ENCODE results near the gene ZBTB21. TPM values are rescaled to one million over a fixed set of nuclear protein-coding genes. Genes with fewer than 3 reads are reported as not detected.

ZBTB21 gene
- total RNA-seq, 2 experiments from 2014 or later = 23.6 to 24.1 TPM

DNA sequence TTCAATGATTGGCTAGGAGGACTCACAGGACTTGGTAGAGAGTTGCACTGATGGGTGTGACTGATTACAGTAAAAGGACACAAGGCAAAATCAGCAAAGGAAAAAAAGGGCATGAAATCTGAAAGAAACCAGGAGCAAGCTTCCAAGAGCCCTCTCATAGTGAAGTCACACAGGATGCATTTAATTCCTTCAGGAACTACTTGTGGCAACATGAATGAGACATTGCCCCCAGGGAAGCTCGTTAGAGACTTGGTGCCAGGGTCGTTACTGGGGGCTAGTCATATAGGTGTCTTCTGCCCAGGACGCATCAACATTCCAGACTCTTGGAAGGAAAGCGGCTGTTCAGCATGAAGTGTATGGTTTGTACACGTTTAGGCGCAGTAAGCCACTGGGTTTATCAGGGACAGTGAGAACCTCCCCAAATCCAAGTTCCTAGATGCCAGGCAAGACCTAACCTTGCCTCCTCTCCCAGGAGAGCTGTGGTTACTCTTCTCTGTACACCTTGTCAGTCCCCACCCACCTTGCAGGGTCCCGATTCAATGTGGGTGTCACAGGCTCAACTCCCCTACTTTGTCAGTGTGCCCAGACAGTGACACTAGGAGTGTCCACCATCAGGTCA lies 30.3 kb downstream of the ZBTB21 start:
- POLR2A ChIA-PET = no interaction called here
- intact Hi-C loops (cut with micrococcal nuclease) = loop anchor here (10.0 kb wide), 1 partner anchor 135 kb away; no protein-coding TSS in a partner anchor
- peaks cover 1% of the 10 kb centered on the region for H3K4me1 Mint-ChIP-seq (ENCODE audit: low read depth)
- no peaks in the 10 kb centered on the region for H3K36me3 Mint-ChIP-seq
- CTCF ChIA-PET = interaction anchor here (2.3 kb wide), 1 partner anchor 128 kb away, joined by 5 read pairs; no protein-coding TSS in a partner anchor
- H3K27ac Mint-ChIP-seq = no peak overlapping the region
- peaks cover 18% of the 10 kb centered on the region for H3K9me3 Mint-ChIP-seq
- no peak overlapping the region for H3K4me3 Mint-ChIP-seq
- H3K27me3 Mint-ChIP-seq = no peaks in the 10 kb centered on the region
- no peak for DNase-seq

DNA sequence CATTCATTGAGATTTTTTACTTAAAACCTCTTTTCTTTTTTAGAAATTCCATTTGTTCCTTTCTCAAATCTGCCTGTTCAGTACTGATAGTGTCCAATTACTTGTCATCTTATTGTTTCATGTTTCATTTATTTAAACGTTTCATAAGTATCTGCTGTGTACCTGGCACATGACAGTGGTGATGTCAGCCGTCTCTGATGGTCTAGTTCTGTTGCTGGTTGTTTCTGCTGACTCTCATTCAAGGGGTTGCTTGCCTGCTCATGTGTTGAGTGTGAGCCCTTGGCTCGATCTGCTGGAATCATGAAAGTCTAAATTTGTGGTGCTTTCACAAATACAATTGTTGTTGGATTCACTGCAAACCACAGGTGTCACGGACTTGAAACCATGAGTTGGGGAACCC lies 30.8 kb downstream of the ZBTB21 start:
- intact Hi-C loops (cut with micrococcal nuclease) = loop anchor here (10.0 kb wide), 1 partner anchor 135 kb away; no protein-coding TSS in a partner anchor
- Mint-ChIP-seq H3K36me3 (no peaks in the 10 kb centered on the region), H3K27ac (no peak overlapping the region), H3K9me3 (peaks cover 18% of the 10 kb centered on the region), H3K27me3 (no peaks in the 10 kb centered on the region), H3K4me3 (no peak overlapping the region), H3K4me1 (ENCODE audit: low read depth) (peaks cover 6% of the 10 kb centered on the region)
- POLR2A ChIA-PET = no interaction called here
- DNase-seq = no peak
- CTCF ChIA-PET = interaction anchor here (2.3 kb wide), 1 partner anchor 129 kb away, joined by 5 read pairs; no protein-coding TSS in a partner anchor

DNA sequence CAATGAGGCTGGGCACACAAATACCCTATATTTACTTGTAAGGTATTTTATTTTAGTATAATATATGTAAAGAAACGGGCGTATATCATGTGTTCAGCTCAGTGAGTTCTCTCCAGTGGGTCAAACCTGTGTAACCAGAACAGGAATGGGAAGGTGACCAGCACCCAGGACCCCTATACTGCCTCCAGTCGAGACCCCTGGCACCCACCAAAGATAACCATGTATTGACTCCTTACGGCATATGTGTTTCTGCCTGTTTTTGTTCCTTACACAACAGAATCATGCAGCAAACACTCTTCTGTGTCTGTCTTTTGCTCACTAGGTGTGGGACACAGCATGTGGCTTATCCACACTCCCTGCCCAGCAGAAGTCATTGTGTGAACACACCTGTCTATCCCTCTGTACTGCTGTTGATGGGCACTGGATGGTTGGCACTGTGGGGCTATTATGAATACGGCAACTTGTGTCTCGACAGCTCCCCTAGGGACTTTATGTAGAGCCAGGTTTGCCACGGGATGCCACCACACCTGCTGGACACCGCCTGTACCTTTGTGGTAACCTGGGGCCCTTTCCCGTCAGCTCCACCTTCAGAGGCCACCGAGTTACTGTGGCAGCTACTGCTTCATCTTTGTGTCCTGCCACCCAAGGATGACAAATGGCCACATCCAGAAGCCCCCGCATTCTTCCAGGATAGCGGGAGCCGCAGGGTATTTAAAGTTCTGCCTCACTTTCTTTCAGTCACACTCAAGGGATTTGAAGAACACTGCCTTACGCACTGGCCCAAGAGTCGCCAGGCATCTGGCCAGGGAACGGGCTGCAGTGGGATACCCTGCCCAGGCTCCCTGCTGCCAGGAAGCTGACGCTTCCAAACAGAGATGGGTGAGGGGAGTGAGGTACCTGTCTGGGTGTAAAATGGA lies 32.9 kb downstream of the ZBTB21 start:
- DNase-seq = no peak
- Mint-ChIP-seq H3K36me3 (no peaks in the 10 kb centered on the region), H3K27me3 (no peaks in the 10 kb centered on the region), H3K4me3 (no peak overlapping the region), H3K4me1 (ENCODE audit: low read depth) (peaks cover 11% of the 10 kb centered on the region), H3K27ac (no peak overlapping the region), H3K9me3 (peaks cover 8% of the 10 kb centered on the region)
- ChIA-PET CTCF (no interaction called here), POLR2A (no interaction called here)
- intact Hi-C loops (cut with micrococcal nuclease) = loop anchor here (10.0 kb wide), 1 partner anchor 138 kb away; no protein-coding TSS in a partner anchor

DNA sequence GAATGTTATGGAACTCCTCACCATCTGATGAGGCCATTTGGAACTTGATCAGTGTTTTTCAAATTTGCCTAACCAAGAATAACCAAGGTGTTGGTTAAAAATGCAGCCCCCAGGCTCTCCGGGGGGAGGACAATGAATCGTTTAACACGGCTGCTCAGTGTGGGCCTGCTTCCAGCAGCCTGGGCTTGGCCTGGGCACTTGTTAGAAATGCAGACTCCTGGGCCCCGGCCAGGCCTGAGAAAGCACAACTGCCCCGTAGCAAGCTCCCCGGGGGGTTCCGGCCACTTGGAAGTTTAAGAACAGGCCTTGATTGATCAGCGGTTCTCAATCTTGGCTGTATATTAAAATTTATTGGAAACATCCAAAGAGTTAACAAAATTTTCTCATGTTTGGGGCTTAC lies 33.5 kb downstream of the ZBTB21 start:
- DNase-seq = no peak
- intact Hi-C loops (cut with micrococcal nuclease) = loop anchor here (10.0 kb wide), 1 partner anchor 138 kb away; no protein-coding TSS in a partner anchor
- H3K4me1 Mint-ChIP-seq (ENCODE audit: low read depth) = peaks cover 11% of the 10 kb centered on the region
- CTCF ChIA-PET = no interaction called here
- H3K27ac Mint-ChIP-seq = no peak overlapping the region
- peaks cover 8% of the 10 kb centered on the region for H3K9me3 Mint-ChIP-seq
- H3K4me3 Mint-ChIP-seq = no peak overlapping the region
- POLR2A ChIA-PET = interaction anchor here (1.1 kb wide), 1 partner anchor 26 kb away, joined by 3 read pairs; no protein-coding TSS in a partner anchor
- no peaks in the 10 kb centered on the region for H3K36me3 Mint-ChIP-seq
- no peaks in the 10 kb centered on the region for H3K27me3 Mint-ChIP-seq

DNA sequence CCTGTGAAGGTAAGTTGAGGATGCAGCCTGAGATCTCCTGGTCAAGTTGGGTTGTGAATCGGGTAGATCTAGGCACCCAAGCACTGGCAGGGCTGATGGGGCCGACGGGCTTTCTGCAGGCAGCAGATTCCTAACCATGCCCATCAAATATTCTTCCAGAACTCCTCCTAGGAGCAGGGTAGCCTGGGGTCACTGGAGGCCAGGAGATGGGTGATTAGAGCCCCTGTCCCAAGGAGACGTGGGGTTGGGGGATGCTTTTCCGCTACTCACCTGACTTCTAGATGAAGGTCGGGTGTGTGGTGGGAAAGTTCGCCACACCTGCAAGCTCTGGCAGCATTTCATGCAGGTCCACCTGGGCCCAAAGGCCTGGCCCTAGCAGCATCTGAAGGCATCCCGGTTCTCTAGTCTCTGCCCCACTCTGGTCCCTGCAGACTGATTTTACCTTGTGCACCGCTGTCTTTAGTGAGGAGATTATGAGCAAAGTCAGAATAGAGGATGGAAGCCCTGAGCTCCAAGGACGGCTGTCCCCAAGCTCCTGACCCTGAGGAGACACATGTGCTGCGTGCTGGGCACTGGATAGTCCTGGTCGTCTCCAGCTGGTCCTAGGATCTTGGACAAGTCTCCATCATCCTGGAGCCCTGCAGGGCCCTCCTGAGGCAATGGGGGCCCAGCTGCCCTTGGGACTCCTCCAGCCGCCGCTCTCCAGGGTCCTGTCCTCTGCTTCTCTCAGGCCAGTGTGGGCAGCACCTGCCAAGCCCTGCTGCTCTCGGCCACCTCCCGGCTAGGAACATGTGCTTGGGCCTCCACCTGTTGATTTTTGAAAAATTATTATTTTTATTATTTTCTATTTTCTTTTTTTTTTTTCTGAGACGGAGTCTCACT lies 34.5 kb downstream of the ZBTB21 start:
- no peaks in the 10 kb centered on the region for H3K36me3 Mint-ChIP-seq
- peaks cover 8% of the 10 kb centered on the region for H3K9me3 Mint-ChIP-seq
- no peak for DNase-seq
- H3K4me3 Mint-ChIP-seq = no peak overlapping the region
- ChIA-PET CTCF (no interaction called here), POLR2A (interaction anchor here (1.1 kb wide), 1 partner anchor 27 kb away, joined by 3 read pairs; no protein-coding TSS in a partner anchor)
- intact Hi-C loops (cut with micrococcal nuclease) = loop anchor here (10.0 kb wide), 1 partner anchor 139 kb away; no protein-coding TSS in a partner anchor
- H3K27me3 Mint-ChIP-seq = no peaks in the 10 kb centered on the region
- peaks cover 11% of the 10 kb centered on the region for H3K4me1 Mint-ChIP-seq (ENCODE audit: low read depth)
- H3K27ac Mint-ChIP-seq = no peak overlapping the region

DNA sequence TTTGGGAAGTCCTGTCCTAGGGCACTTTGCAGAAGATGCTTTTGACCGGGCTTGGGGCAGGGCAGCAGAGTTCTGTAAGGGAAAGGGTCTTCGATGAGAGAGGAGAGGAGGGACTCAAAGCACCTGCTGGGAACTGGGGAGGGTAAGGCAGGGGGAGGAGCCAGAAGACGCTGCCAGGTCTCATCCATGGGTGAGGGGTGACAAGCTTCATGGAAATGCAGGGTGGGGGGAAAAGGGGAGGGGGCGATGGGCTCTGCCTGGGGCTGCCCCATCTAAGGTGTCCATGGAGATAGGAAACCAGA lies 35.5 kb downstream of the ZBTB21 start:
- H3K27me3 Mint-ChIP-seq = no peaks in the 10 kb centered on the region
- POLR2A ChIA-PET = no interaction called here
- H3K4me3 Mint-ChIP-seq = no peak overlapping the region
- no peak overlapping the region for H3K27ac Mint-ChIP-seq
- peaks cover 8% of the 10 kb centered on the region for H3K9me3 Mint-ChIP-seq
- H3K4me1 Mint-ChIP-seq (ENCODE audit: low read depth) = peaks cover 11% of the 10 kb centered on the region
- CTCF ChIA-PET = interaction anchor here (1.4 kb wide), 1 partner anchor 133 kb away, joined by 9 read pairs; no protein-coding TSS in a partner anchor
- intact Hi-C loops (cut with micrococcal nuclease) = loop anchor here (10.0 kb wide), 1 partner anchor 140 kb away; no protein-coding TSS in a partner anchor
- no peak for DNase-seq
- H3K36me3 Mint-ChIP-seq = no peaks in the 10 kb centered on the region

DNA sequence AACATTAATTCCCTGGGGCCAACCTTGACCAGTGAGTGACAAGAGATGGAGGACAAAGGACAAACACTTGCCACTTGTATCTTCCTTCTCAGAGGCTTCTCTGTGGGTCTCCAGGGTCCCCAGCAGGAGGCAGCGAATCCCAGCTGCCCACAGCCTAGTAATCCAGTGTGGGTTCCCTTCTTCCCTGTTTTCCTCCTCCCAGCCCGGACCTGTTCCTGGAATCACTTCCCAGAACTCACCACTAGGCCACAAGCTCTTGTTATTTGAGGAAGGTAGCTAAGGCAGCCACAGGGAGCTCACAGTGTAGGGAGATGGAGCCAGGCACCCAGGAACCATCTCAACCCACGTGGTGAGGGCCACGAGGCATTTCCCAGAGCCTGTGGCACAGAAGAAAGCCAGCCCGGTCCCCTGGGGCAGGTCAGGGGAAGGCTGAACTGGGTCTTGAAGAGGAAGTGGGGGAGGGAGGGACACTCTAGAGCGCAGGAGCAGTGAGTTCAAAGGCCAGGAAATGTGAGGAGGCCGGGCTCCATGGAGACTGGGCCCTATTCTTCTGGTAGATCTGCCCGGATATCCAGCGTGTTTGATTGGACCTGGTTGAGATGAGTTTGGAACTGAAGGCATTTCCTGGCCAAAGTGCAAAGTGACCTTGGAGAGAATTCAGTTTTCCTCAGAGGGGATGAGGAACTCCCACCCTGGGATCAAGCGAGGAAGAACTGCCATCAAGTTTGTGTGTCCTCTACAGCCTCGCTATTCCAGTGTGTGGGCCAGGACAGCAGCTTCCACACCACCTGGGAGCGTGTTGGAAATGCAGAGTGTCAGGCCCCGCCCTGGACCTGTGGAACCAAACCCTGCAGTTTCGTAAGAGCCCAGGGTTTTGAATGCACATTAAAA lies 36.1 kb downstream of the ZBTB21 start:
- CTCF ChIA-PET = interaction anchor here (1.4 kb wide), 1 partner anchor 134 kb away, joined by 9 read pairs; no protein-coding TSS in a partner anchor
- POLR2A ChIA-PET = no interaction called here
- peak overlapping the region; percentile 5 for H3K27ac Mint-ChIP-seq
- no peaks in the 10 kb centered on the region for H3K36me3 Mint-ChIP-seq
- H3K4me1 Mint-ChIP-seq (ENCODE audit: low read depth) = peaks cover 11% of the 10 kb centered on the region
- H3K27me3 Mint-ChIP-seq = no peaks in the 10 kb centered on the region
- DNase-seq = peak; percentile 25
- intact Hi-C loops (cut with micrococcal nuclease) = loop anchor here (10.0 kb wide), 1 partner anchor 141 kb away; no protein-coding TSS in a partner anchor
- H3K9me3 Mint-ChIP-seq = peaks cover 2% of the 10 kb centered on the region
- H3K4me3 Mint-ChIP-seq = no peak overlapping the region

DNA sequence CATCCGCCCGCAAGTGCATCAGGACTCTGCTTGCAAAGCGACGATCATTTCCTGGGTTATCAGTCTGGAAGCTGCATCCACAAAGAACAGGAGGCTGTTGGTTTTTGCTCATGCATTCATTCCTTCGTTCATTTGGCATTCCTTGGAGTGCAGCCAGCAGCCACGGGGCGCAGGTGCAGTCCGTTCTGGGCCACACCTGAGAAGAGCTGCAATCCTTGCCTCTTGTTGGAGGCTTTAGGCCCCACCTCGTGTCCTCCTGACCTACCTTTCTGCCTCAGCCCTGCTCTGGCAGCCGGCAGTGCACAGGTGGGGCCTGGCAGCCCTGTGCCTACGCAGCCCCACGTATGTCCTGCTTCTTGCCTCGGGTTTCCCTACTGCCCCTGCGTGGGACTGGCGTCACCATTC lies 36.7 kb downstream of the ZBTB21 start:
- no peak for DNase-seq
- H3K36me3 Mint-ChIP-seq = no peaks in the 10 kb centered on the region
- no peaks in the 10 kb centered on the region for H3K27me3 Mint-ChIP-seq
- no peaks in the 10 kb centered on the region for H3K9me3 Mint-ChIP-seq
- ChIA-PET CTCF (interaction anchor here (1.4 kb wide), 1 partner anchor 134 kb away, joined by 9 read pairs; no protein-coding TSS in a partner anchor), POLR2A (no interaction called here)
- H3K4me3 Mint-ChIP-seq = no peak overlapping the region
- H3K27ac Mint-ChIP-seq = no peak overlapping the region
- H3K4me1 Mint-ChIP-seq (ENCODE audit: low read depth) = peaks cover 11% of the 10 kb centered on the region
- intact Hi-C loops (cut with micrococcal nuclease) = loop anchor here (10.0 kb wide), 1 partner anchor 141 kb away; no protein-coding TSS in a partner anchor

DNA sequence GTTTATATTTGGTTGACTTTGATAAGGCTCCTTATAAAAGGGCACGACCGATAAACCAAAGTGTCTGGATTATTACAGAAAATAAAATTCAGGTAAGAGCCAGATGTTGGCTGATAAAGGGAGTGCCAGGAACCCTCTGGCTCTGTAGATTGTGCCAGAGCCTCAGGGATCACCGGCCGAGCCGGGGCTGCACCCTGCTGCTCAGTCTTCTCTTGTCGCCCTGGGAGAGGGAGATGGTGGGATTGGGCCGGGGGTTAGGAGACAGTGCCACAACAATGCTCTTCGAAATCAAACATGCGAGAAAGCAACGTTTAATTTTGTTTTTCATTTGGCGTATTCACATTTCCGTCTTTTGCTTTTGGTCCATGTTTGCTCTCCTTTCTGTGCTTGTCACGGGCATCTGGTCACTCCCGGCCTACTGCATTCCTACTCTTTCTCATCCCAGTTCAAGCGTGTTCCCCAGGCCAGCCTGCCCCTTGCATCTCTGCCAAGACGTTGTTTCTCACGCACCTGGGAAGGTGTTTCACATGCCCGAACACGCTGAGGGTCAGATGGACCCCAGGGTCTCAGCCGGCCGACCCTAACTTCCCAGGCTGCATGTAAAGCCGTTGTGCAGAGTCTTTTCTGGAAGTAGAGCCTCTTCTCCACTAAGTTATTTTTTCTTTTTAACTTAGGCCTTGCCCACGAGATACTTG lies 37.5 kb downstream of the ZBTB21 start:
- peaks cover 11% of the 10 kb centered on the region for H3K4me1 Mint-ChIP-seq (ENCODE audit: low read depth)
- no peaks in the 10 kb centered on the region for H3K36me3 Mint-ChIP-seq
- ChIA-PET POLR2A (no interaction called here), CTCF (interaction anchor here (0.7 kb wide), 1 partner anchor 30 kb away, joined by 3 read pairs; no protein-coding TSS in a partner anchor)
- H3K27me3 Mint-ChIP-seq = no peaks in the 10 kb centered on the region
- intact Hi-C loops (cut with micrococcal nuclease) = loop anchor here (10.0 kb wide), 1 partner anchor 142 kb away; no protein-coding TSS in a partner anchor
- no peak overlapping the region for H3K4me3 Mint-ChIP-seq
- no peak for DNase-seq
- H3K9me3 Mint-ChIP-seq = no peaks in the 10 kb centered on the region
- no peak overlapping the region for H3K27ac Mint-ChIP-seq

DNA sequence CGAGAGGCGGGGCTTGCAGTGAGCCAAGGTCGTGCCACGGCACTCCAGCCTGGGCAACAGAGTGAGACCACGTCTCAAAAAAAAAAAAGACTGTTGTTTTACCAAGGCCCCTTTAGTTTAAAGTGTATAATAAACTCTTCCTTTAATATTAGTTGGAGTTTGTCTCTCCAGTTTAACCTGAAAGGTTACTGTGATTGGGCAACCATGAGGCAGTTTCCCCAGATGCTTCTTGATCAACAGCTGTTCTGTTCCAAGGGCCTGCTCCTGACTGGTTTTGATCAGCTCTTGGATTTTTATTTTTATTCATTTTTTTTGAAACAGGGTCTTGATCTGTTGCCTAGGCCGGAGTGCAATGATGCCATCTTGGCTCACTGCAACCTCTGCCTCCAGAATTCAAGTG lies 38.3 kb downstream of the ZBTB21 start:
- intact Hi-C loops (cut with micrococcal nuclease) = loop anchor here (10.0 kb wide), 1 partner anchor 143 kb away; no protein-coding TSS in a partner anchor
- DNase-seq = no peak
- POLR2A ChIA-PET = no interaction called here

More for the DNA sequence above, 38.3 kb downstream of the ZBTB21 start:
- Mint-ChIP-seq H3K36me3 (no peaks in the 10 kb centered on the region), H3K27ac (no peak overlapping the region), H3K4me1 (ENCODE audit: low read depth) (peaks cover 11% of the 10 kb centered on the region), H3K27me3 (no peaks in the 10 kb centered on the region), H3K4me3 (no peak overlapping the region), H3K9me3 (no peaks in the 10 kb centered on the region)
- CTCF ChIA-PET = interaction anchor here (0.7 kb wide), 1 partner anchor 31 kb away, joined by 3 read pairs; no protein-coding TSS in a partner anchor

All from activated CD4-positive, alpha-beta memory T cell treated with anti-CD3 and anti-CD28 coated beads for 36 hours (primary cell).